ENCODE results near the gene PARM1. TPM values are rescaled to one million over a fixed set of nuclear protein-coding genes. Genes with fewer than 3 reads are reported as not detected.

PARM1 gene
- total and polyA plus RNA-seq, 2 donors (not counting 1 experiment from before 2014, with no cell fraction given), result 7.8 to 10.4 TPM

DNA sequence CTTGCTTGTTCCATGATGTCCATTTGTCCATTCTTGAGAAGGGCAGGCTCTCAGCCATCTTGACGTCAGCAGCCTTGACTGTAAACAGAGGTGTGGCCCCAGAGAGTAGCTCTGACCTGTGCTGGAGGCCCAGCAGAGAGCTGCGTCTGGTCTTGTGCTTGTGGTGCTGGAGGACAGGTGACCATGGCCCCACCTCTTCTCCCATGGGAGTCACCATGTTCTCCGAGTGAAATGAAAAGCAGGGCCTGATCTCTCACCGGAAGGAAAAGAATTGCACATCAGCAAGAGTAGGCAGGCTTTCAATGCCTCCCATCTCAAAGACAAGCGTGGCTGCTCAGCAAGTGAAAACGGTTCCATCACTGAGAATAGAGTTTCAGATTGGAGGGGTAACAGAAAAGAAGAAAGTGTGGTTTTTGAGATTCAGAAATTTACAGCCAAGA lies 11.5 kb downstream of the PARM1 start:
- Mint-ChIP-seq H3K4me3 (no peak overlapping the region), H3K27ac (no peak overlapping the region), H3K4me1 (peaks cover 14% of the 10 kb centered on the region), H3K27me3 (no peaks in the 10 kb centered on the region), H3K9me3 (ENCODE audit: insufficient read depth) (no peaks in the 10 kb centered on the region)
- no peak overlapping the region for H3K4me2 ChIP-seq (replicated peaks; ENCODE audit: low read depth, low read length, poor library complexity, severe bottlenecking)
- intact Hi-C loops (cut with micrococcal nuclease), result no loop called here
- H3K79me2 ChIP-seq (ENCODE audit: control insufficient read depth, insufficient read depth, low read length), result peaks cover 15% of the 10 kb centered on the region
- DNase-seq (no peak), ATAC-seq (ENCODE audit: low read depth) (no peak)
- ChIA-PET POLR2A (no interaction called here), CTCF (interaction anchor here (0.8 kb wide), 1 partner anchor 10 kb away, joined by 7 read pairs; no protein-coding TSS in a partner anchor)
- TF ChIP-seq, protein P1, sequence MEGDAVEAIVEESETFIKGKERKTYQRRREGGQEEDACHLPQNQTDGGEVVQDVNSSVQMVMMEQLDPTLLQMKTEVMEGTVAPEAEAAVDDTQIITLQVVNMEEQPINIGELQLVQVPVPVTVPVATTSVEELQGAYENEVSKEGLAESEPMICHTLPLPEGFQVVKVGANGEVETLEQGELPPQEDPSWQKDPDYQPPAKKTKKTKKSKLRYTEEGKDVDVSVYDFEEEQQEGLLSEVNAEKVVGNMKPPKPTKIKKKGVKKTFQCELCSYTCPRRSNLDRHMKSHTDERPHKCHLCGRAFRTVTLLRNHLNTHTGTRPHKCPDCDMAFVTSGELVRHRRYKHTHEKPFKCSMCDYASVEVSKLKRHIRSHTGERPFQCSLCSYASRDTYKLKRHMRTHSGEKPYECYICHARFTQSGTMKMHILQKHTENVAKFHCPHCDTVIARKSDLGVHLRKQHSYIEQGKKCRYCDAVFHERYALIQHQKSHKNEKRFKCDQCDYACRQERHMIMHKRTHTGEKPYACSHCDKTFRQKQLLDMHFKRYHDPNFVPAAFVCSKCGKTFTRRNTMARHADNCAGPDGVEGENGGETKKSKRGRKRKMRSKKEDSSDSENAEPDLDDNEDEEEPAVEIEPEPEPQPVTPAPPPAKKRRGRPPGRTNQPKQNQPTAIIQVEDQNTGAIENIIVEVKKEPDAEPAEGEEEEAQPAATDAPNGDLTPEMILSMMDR (IDR thresholded peaks at IDR 0.05), result no peak
- no peak for TF ChIP-seq EZH2 (IDR thresholded peaks at IDR 0.05; ENCODE audit: borderline replicate concordance, insufficient read depth, low read depth, low read length, poor library complexity, severe bottlenecking)
- no peaks in the 10 kb centered on the region for H3K9me3 ChIP-seq (ENCODE audit: control extremely low read depth in 1 of 3, control insufficient read depth in 2 of 3, insufficient read depth in 1 of 3, low read length in 2 of 3)
- H3K27me3 ChIP-seq (replicated peaks in 1 of 4; ENCODE audit: control extremely low read depth in 1 of 4, control insufficient read depth in 3 of 4, insufficient read depth in 4 of 4, low read length in 3 of 4), result no peaks in the 10 kb centered on the region
- no peak overlapping the region for H2AFZ ChIP-seq (ENCODE audit: insufficient read depth, low read depth, low read length, poor library complexity, severe bottlenecking)
- H4K20me1 ChIP-seq (ENCODE audit: control insufficient read depth, insufficient read depth, low read length, poor library complexity, severe bottlenecking), result peaks cover 7% of the 10 kb centered on the region
- H3K36me3 ChIP-seq (replicated peaks in 1 of 2; ENCODE audit: control extremely low read depth in 1 of 2, control insufficient read depth in 1 of 2, extremely low read depth in 1 of 2, insufficient read depth in 2 of 2, low read length in 1 of 2), result no peaks in the 10 kb centered on the region
- H3K9ac ChIP-seq (ENCODE audit: low read length), result no peak overlapping the region
- no peak overlapping the region for H3K4me3 ChIP-seq (ENCODE audit: control extremely low read depth in 1 of 5, extremely low read depth in 1 of 5, insufficient read depth in 1 of 5, low read depth in 2 of 5, low read length in 4 of 5)
- H3K27ac ChIP-seq (ENCODE audit: low read length in 2 of 2), result no peak overlapping the region
- no peaks in the 10 kb centered on the region for H3K4me1 ChIP-seq (ENCODE audit: control insufficient read depth in 2 of 2, insufficient read depth in 2 of 2, low read length in 2 of 2)
- 88% methylated on average over 1 of the region's 6 CpGs for WGBS (ENCODE audit: insufficient coverage)

DNA sequence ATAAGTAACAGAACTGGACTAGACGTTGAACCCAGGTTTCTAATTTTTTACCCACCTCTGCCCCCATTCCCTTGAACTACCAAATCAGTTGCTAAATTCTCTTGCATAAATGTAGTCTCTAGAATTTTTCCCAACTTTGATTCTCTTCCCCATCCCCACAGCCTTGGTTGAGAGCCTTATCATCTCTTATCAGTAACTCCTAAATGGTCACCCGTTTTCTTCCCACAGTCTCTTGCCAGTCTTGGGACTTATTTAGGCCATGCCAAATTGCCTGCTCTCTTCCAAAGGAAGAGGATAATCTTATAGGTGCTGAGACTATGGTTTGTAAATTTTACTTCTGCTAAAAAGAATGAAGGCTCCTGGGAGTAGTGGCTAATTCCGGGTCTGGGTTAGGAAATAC lies 13.3 kb downstream of the PARM1 start:
- Histone ChIP-seq H3K27me3 (replicated peaks in 1 of 4; ENCODE audit: control extremely low read depth in 1 of 4, control insufficient read depth in 3 of 4, insufficient read depth in 4 of 4, low read length in 3 of 4) (no peaks in the 10 kb centered on the region), H2AFZ (ENCODE audit: insufficient read depth, low read depth, low read length, poor library complexity, severe bottlenecking) (no peak overlapping the region), H3K36me3 (replicated peaks in 1 of 2; ENCODE audit: control extremely low read depth in 1 of 2, control insufficient read depth in 1 of 2, extremely low read depth in 1 of 2, insufficient read depth in 2 of 2, low read length in 1 of 2) (no peaks in the 10 kb centered on the region), H3K79me2 (ENCODE audit: control insufficient read depth, insufficient read depth, low read length) (peaks cover 9% of the 10 kb centered on the region), H3K9me3 (ENCODE audit: control extremely low read depth in 1 of 3, control insufficient read depth in 2 of 3, insufficient read depth in 1 of 3, low read length in 2 of 3) (no peaks in the 10 kb centered on the region), H3K9ac (ENCODE audit: low read length) (no peak overlapping the region), H3K27ac (ENCODE audit: low read length in 2 of 2) (no peak overlapping the region), H3K4me3 (ENCODE audit: control extremely low read depth in 1 of 5, extremely low read depth in 1 of 5, insufficient read depth in 1 of 5, low read depth in 2 of 5, low read length in 4 of 5) (no peak overlapping the region), H3K4me1 (ENCODE audit: control insufficient read depth in 2 of 2, insufficient read depth in 2 of 2, low read length in 2 of 2) (no peaks in the 10 kb centered on the region), H3K4me2 (replicated peaks; ENCODE audit: low read depth, low read length, poor library complexity, severe bottlenecking) (no peak overlapping the region), H4K20me1 (ENCODE audit: control insufficient read depth, insufficient read depth, low read length, poor library complexity, severe bottlenecking) (peaks cover 7% of the 10 kb centered on the region)
- CTCF ChIA-PET, result no interaction called here
- peaks cover 13% of the 10 kb centered on the region for H3K4me1 Mint-ChIP-seq
- TF ChIP-seq, protein P1 (IDR thresholded peaks at IDR 0.05), result no peak
- no peak for TF ChIP-seq EZH2 (IDR thresholded peaks at IDR 0.05; ENCODE audit: borderline replicate concordance, insufficient read depth, low read depth, low read length, poor library complexity, severe bottlenecking)
- POLR2A ChIA-PET, result no interaction called here
- WGBS (ENCODE audit: insufficient coverage), result 100% methylated on average over 1 of the region's 3 CpGs
- ATAC-seq (ENCODE audit: low read depth) (no peak), DNase-seq (no peak)
- no peak overlapping the region for H3K27ac Mint-ChIP-seq
- H3K4me3 Mint-ChIP-seq, result no peak overlapping the region
- H3K27me3 Mint-ChIP-seq, result no peaks in the 10 kb centered on the region
- intact Hi-C loops (cut with micrococcal nuclease), result no loop called here
- H3K9me3 Mint-ChIP-seq (ENCODE audit: insufficient read depth), result no peaks in the 10 kb centered on the region
